ENCODE results near the gene XIAP.
"Not testable (repeated sequence)": the region's sequence is repeated elsewhere in the genome, so short reads cannot be mapped to it uniquely, and the experiment has no call there.

Gene XIAP

GRCh38 chrX:123881330-123881729 lies 21.5 kb downstream of the XIAP start:
- H3K4me1 ChIP-seq (ENCODE audit: control insufficient read depth, insufficient read depth, low read length) = peaks cover 2% of the 10 kb centered on the region
- H3K27ac ChIP-seq (ENCODE audit: low read depth, low read length) = no peak overlapping the region
- H3K4me3 ChIP-seq (ENCODE audit: low read length) = no peak overlapping the region
- no peaks in the 10 kb centered on the region for H3K27me3 ChIP-seq (ENCODE audit: control insufficient read depth, insufficient read depth, low read length)
- no peak overlapping the region for H3K9ac ChIP-seq (ENCODE audit: low read length)
- no peaks in the 10 kb centered on the region for H3K36me3 ChIP-seq (ENCODE audit: control insufficient read depth, insufficient read depth, low read length)

GRCh38 chrX:123882391-123882790 lies 22.5 kb downstream of the XIAP start:
- no peaks in the 10 kb centered on the region for H3K36me3 ChIP-seq (ENCODE audit: control insufficient read depth, insufficient read depth, low read length)
- H3K4me1 ChIP-seq (ENCODE audit: control insufficient read depth, insufficient read depth, low read length) = peaks cover 2% of the 10 kb centered on the region
- no peak overlapping the region for H3K9ac ChIP-seq (ENCODE audit: low read length)
- no peak overlapping the region for H3K27ac ChIP-seq (ENCODE audit: low read depth, low read length)
- H3K4me3 ChIP-seq (ENCODE audit: low read length) = no peak overlapping the region
- no peaks in the 10 kb centered on the region for H3K27me3 ChIP-seq (ENCODE audit: control insufficient read depth, insufficient read depth, low read length)

GRCh38 chrX:123884809-123885408 lies 25.1 kb downstream of the XIAP start:
- Histone ChIP-seq H3K27ac (ENCODE audit: low read depth, low read length) (no peak overlapping the region), H3K27me3 (ENCODE audit: control insufficient read depth, insufficient read depth, low read length) (no peaks in the 10 kb centered on the region), H3K36me3 (ENCODE audit: control insufficient read depth, insufficient read depth, low read length) (no peaks in the 10 kb centered on the region), H3K9ac (ENCODE audit: low read length) (no peak overlapping the region), H3K4me1 (ENCODE audit: control insufficient read depth, insufficient read depth, low read length) (no peaks in the 10 kb centered on the region), H3K4me3 (ENCODE audit: low read length) (no peak overlapping the region)

- H3K4me1 ChIP-seq (ENCODE audit: control insufficient read depth, insufficient read depth, low read length) = no peaks in the 10 kb centered on the region
- no peaks in the 10 kb centered on the region for H3K27me3 ChIP-seq (ENCODE audit: control insufficient read depth, insufficient read depth, low read length)
- H3K9ac ChIP-seq (ENCODE audit: low read length) = no peak overlapping the region
- H3K36me3 ChIP-seq (ENCODE audit: control insufficient read depth, insufficient read depth, low read length) = no peaks in the 10 kb centered on the region
- no peak overlapping the region for H3K4me3 ChIP-seq (ENCODE audit: low read length)
- H3K27ac ChIP-seq (ENCODE audit: low read depth, low read length) = no peak overlapping the region
Observed at GRCh38 chrX:123899701-123900100, 39.8 kb downstream of the XIAP start.

- H3K4me1 ChIP-seq (ENCODE audit: control insufficient read depth, insufficient read depth, low read length); H3K4me3 ChIP-seq (ENCODE audit: low read length); H3K36me3 ChIP-seq (ENCODE audit: control insufficient read depth, insufficient read depth, low read length); H3K27ac ChIP-seq (ENCODE audit: low read depth, low read length); H3K9ac ChIP-seq (ENCODE audit: low read length); H3K27me3 ChIP-seq (ENCODE audit: control insufficient read depth, insufficient read depth, low read length): not testable (repeated sequence)
Observed at GRCh38 chrX:123903261-123903660, 43.4 kb downstream of the XIAP start.

- no peak overlapping the region for H3K4me3 ChIP-seq (ENCODE audit: low read length)
- peaks cover 4% of the 10 kb centered on the region for H3K36me3 ChIP-seq (ENCODE audit: control insufficient read depth, insufficient read depth, low read length)
- H3K4me1 ChIP-seq (ENCODE audit: control insufficient read depth, insufficient read depth, low read length) = no peaks in the 10 kb centered on the region
- H3K27me3 ChIP-seq (ENCODE audit: control insufficient read depth, insufficient read depth, low read length) = no peaks in the 10 kb centered on the region
- no peak overlapping the region for H3K9ac ChIP-seq (ENCODE audit: low read length)
- no peak overlapping the region for H3K27ac ChIP-seq (ENCODE audit: low read depth, low read length)
Observed at GRCh38 chrX:123905332-123905731, 45.5 kb downstream of the XIAP start.

- Histone ChIP-seq H3K9ac (ENCODE audit: low read length) (no peak overlapping the region), H3K27ac (ENCODE audit: low read depth, low read length) (no peak overlapping the region), H3K4me1 (ENCODE audit: control insufficient read depth, insufficient read depth, low read length) (no peaks in the 10 kb centered on the region), H3K4me3 (ENCODE audit: low read length) (no peak overlapping the region), H3K27me3 (ENCODE audit: control insufficient read depth, insufficient read depth, low read length) (no peaks in the 10 kb centered on the region), H3K36me3 (ENCODE audit: control insufficient read depth, insufficient read depth, low read length) (peaks cover 4% of the 10 kb centered on the region)
Observed at GRCh38 chrX:123906557-123907316, 46.9 kb downstream of the XIAP start.

GRCh38 chrX:123909523-123909922 lies 49.7 kb downstream of the XIAP start:
- H3K4me1 ChIP-seq (ENCODE audit: control insufficient read depth, insufficient read depth, low read length) = no peaks in the 10 kb centered on the region
- H3K36me3 ChIP-seq (ENCODE audit: control insufficient read depth, insufficient read depth, low read length) = peaks cover 4% of the 10 kb centered on the region
- no peak overlapping the region for H3K9ac ChIP-seq (ENCODE audit: low read length)
- no peak overlapping the region for H3K4me3 ChIP-seq (ENCODE audit: low read length)
- no peak overlapping the region for H3K27ac ChIP-seq (ENCODE audit: low read depth, low read length)
- no peaks in the 10 kb centered on the region for H3K27me3 ChIP-seq (ENCODE audit: control insufficient read depth, insufficient read depth, low read length)

GRCh38 chrX:123917069-123917468 lies 57.2 kb downstream of the XIAP start:
- Histone ChIP-seq H3K9ac (ENCODE audit: low read length) (no peak overlapping the region), H3K27ac (ENCODE audit: low read depth, low read length) (no peak overlapping the region), H3K36me3 (ENCODE audit: control insufficient read depth, insufficient read depth, low read length) (no peaks in the 10 kb centered on the region), H3K4me1 (ENCODE audit: control insufficient read depth, insufficient read depth, low read length) (no peaks in the 10 kb centered on the region), H3K4me3 (ENCODE audit: low read length) (no peak overlapping the region), H3K27me3 (ENCODE audit: control insufficient read depth, insufficient read depth, low read length) (no peaks in the 10 kb centered on the region)

GRCh38 chrX:123918106-123918721 lies 58.4 kb downstream of the XIAP start:
- no peaks in the 10 kb centered on the region for H3K36me3 ChIP-seq (ENCODE audit: control insufficient read depth, insufficient read depth, low read length)
- H3K9ac ChIP-seq (ENCODE audit: low read length) = no peak overlapping the region
- H3K4me1 ChIP-seq (ENCODE audit: control insufficient read depth, insufficient read depth, low read length) = no peaks in the 10 kb centered on the region
- H3K4me3 ChIP-seq (ENCODE audit: low read length) = no peak overlapping the region
- no peak overlapping the region for H3K27ac ChIP-seq (ENCODE audit: low read depth, low read length)
- no peaks in the 10 kb centered on the region for H3K27me3 ChIP-seq (ENCODE audit: control insufficient read depth, insufficient read depth, low read length)

- Histone ChIP-seq H3K4me3 (ENCODE audit: low read length) (no peak overlapping the region), H3K36me3 (ENCODE audit: control insufficient read depth, insufficient read depth, low read length) (no peaks in the 10 kb centered on the region), H3K27me3 (ENCODE audit: control insufficient read depth, insufficient read depth, low read length) (no peaks in the 10 kb centered on the region), H3K9ac (ENCODE audit: low read length) (no peak overlapping the region), H3K27ac (ENCODE audit: low read depth, low read length) (no peak overlapping the region), H3K4me1 (ENCODE audit: control insufficient read depth, insufficient read depth, low read length) (no peaks in the 10 kb centered on the region)
Observed at GRCh38 chrX:123920105-123920785, 60.4 kb downstream of the XIAP start.

GRCh38 chrX:123923211-123923610 lies 63.4 kb downstream of the XIAP start:
- no peaks in the 10 kb centered on the region for H3K27me3 ChIP-seq (ENCODE audit: control insufficient read depth, insufficient read depth, low read length)
- no peaks in the 10 kb centered on the region for H3K4me1 ChIP-seq (ENCODE audit: control insufficient read depth, insufficient read depth, low read length)
- no peak overlapping the region for H3K27ac ChIP-seq (ENCODE audit: low read depth, low read length)
- no peak overlapping the region for H3K4me3 ChIP-seq (ENCODE audit: low read length)
- H3K9ac ChIP-seq (ENCODE audit: low read length) = no peak overlapping the region
- H3K36me3 ChIP-seq (ENCODE audit: control insufficient read depth, insufficient read depth, low read length) = no peaks in the 10 kb centered on the region
